Nephron progenitor cell (in vitro differentiated cells): ENCODE data around the gene PRM2.

Source experiments
- DNase-seq: peaks from one replicate; pipeline ENCODE4 v3.0.0; 2021
- H3K27ac Mint-ChIP-seq: 2 replicates; pipeline ENCODE4 v1.8.0; 2021; ENCODE audit warnings: mild to moderate bottlenecking, moderate library complexity, mixed read lengths
- H3K27me3 Mint-ChIP-seq: 2 replicates; pipeline ENCODE4 v1.8.0; 2021; ENCODE audit warnings: mild to moderate bottlenecking, low read depth, mixed read lengths; ENCODE audit not compliant: poor library complexity
- H3K36me3 Mint-ChIP-seq: 2 replicates; pipeline ENCODE4 v1.8.0; 2021; ENCODE audit warnings: low read depth, mixed read lengths
- H3K4me1 Mint-ChIP-seq: 2 replicates; pipeline ENCODE4 v1.8.0; 2021; ENCODE audit warnings: mixed read lengths
- H3K4me3 Mint-ChIP-seq: 2 replicates; pipeline ENCODE4 v1.8.0; 2021; ENCODE audit warnings: mild to moderate bottlenecking, moderate library complexity, mixed read lengths
- H3K9me3 Mint-ChIP-seq: 2 replicates; pipeline ENCODE4 v1.8.0; 2021; ENCODE audit warnings: mild to moderate bottlenecking, moderate library complexity, mixed read lengths
- TF ChIP-seq, protein P1 (sequence below): fragments of 200-600 bp; sonication (generic); IDR thresholded peaks from 2 replicates; pipeline ENCODE4 v1.5.0; 2021; ENCODE audit warnings: antibody characterized with exemption

The PRM2 gene

DNA sequence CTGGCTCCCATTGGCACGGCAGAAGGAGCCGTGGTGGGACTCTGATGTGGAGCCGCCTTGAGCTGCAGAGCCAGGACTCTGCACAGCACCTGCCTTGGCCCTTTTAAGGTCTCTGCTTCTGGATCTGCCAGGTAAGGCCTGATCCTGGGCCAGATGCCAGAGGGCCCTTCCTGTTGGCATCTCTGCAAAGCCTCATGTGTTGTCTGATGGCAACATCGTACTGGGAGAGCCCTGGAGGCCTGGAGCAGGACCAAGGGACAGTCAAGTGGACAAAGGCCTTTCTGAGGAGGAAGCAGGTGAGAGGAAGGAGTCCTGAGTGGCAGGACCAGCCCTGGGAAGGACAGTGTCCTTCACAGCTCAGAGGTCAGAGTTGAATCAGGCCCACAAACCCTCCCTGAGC, 46.4 kb downstream of the PRM2 start:
- Mint-ChIP-seq H3K27ac (peak overlapping the region; percentile 22), H3K27me3 (peaks cover 8% of the 10 kb centered on the region), H3K36me3 (no peaks in the 10 kb centered on the region), H3K4me1 (peaks cover 5% of the 10 kb centered on the region), H3K4me3 (no peak overlapping the region), H3K9me3 (no peaks in the 10 kb centered on the region)
- DNase-seq, result no peak
- TF ChIP-seq, protein P1, sequence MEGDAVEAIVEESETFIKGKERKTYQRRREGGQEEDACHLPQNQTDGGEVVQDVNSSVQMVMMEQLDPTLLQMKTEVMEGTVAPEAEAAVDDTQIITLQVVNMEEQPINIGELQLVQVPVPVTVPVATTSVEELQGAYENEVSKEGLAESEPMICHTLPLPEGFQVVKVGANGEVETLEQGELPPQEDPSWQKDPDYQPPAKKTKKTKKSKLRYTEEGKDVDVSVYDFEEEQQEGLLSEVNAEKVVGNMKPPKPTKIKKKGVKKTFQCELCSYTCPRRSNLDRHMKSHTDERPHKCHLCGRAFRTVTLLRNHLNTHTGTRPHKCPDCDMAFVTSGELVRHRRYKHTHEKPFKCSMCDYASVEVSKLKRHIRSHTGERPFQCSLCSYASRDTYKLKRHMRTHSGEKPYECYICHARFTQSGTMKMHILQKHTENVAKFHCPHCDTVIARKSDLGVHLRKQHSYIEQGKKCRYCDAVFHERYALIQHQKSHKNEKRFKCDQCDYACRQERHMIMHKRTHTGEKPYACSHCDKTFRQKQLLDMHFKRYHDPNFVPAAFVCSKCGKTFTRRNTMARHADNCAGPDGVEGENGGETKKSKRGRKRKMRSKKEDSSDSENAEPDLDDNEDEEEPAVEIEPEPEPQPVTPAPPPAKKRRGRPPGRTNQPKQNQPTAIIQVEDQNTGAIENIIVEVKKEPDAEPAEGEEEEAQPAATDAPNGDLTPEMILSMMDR, result no peak

DNA sequence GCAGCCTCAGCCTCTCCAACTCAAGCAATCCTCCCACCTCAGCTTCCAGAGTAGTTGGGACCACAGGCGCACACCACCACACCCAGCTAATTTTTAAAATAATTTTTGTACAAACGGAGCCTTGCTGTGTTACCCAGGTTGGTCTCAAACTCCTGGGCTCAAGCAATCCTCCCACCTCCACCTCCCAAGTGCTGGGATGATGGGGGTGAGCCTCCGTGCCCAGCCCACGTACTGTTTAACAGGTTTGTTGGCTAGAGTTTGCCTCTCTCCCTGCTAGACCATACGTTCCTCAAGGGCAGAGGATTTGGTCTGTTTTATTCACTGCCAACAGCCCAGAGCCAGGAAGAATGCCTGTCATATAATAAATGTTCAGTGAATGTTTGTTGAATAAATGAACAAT, 46.8 kb downstream of the PRM2 start:
- TF ChIP-seq, protein P1, result no peak
- Mint-ChIP-seq H3K27me3 (peaks cover 9% of the 10 kb centered on the region), H3K4me1 (peaks cover 10% of the 10 kb centered on the region), H3K27ac (no peak overlapping the region), H3K4me3 (no peak overlapping the region), H3K36me3 (no peaks in the 10 kb centered on the region), H3K9me3 (no peaks in the 10 kb centered on the region)
- no peak for DNase-seq

DNA sequence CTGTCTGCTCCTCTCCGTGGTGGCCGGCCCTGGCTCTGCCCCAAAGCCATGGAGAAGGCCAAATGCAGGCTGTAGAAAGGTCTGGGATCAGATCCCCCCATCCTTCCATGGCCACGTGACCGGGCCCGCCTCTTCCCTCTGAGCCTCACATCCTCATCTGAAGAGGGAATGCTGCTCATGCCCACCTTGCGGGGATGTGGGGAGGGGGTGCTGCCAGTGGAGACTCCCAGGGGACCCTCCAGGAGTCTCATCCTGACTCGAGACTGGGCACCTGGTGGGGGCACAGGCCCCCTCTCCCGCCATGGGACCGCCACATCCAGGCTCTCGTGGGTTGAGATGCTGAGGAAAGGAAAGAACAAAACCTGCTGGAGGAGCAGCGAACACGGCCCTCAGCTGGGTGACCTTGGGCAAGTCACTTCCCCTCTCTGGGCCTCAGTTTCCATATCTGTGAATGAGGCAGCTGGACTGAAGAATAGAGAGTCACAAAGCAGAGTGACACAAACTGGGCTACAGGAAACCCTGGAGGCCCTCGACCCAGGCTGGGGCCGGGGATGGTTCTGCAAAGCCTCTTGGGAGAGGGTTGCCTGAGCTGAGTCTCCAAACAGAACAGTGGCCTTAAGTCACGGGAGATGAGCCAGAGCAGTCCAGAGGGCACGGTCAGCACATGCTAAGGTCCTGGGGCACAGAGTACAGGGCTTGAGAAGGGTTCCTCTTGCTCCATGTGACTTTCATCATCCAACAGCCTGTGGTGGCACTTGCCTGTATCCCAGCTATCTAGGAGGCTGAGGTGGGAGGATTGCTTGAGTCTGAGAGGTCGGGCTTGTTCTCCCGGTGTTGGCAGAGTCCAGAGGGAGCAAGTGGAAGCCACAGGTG, 50.4 kb downstream of the PRM2 start:
- no peaks in the 10 kb centered on the region for H3K9me3 Mint-ChIP-seq
- no peak overlapping the region for H3K27ac Mint-ChIP-seq
- H3K4me3 Mint-ChIP-seq, result no peak overlapping the region
- TF ChIP-seq, protein P1, result no peak
- H3K4me1 Mint-ChIP-seq, result peaks cover 10% of the 10 kb centered on the region
- H3K27me3 Mint-ChIP-seq, result peaks cover 12% of the 10 kb centered on the region
- H3K36me3 Mint-ChIP-seq, result no peaks in the 10 kb centered on the region
- DNase-seq, result no peak
